Ovary (tissue), 3 donors: Measurements from ENCODE around the gene MPP4.

Source experiments
- CTCF ChIP-seq, 3 donors: fragments of 450-650 bp in 2 of 3; fragments of 200-600 bp in 1 of 3; IDR thresholded peaks; one replicate each; pipeline versions ENCODE4 v1.5.1 to v1.8.0; 2016 to 2022; ENCODE audit warnings: antibody characterized with exemption in 3 of 3, mild to moderate bottlenecking in 1 of 3
- POLR2A ChIP-seq: fragments of 450-650 bp; IDR thresholded peaks from one replicate; pipeline ENCODE4 v1.6.1; 2017; ENCODE audit warnings: antibody characterized with exemption, mild to moderate bottlenecking, moderate library complexity
- donor health status: DM: no; HTN: no; CAD: no.

- no peak for TF ChIP-seq CTCF (IDR thresholded peaks at IDR 0.05)
- TF ChIP-seq POLR2A = peak; percentile 94
Observed at GRCh38 chr2:201642579-201643215, 55.7 kb downstream of the MPP4 start.
